ENCODE data around the gene KLHL6. TPM values are rescaled to one million over a fixed set of nuclear protein-coding genes. Genes with fewer than 3 reads are reported as not detected.
A peak's percentile ranks its signal among the peaks of the same experiment; 100 is the strongest.
"Not testable (repeated sequence)": the region's sequence is repeated elsewhere in the genome, so short reads cannot be mapped to it uniquely, and the experiment has no call there.

KLHL6 gene
- total and polyA plus RNA-seq, 4 experiments from 2014 or later = 8.4 to 56.1 (median 39.5) TPM

- peaks cover 5% of the 10 kb centered on the region for H3K36me3 ChIP-seq (ENCODE audit: insufficient read depth, low read length)
- peak overlapping the region; percentile 71 to 95 (median 90) for H3K27ac Mint-ChIP-seq
- peaks cover 33 to 35% of the 10 kb centered on the region in 2 donors for H3K36me3 Mint-ChIP-seq
- H3K27me3 ChIP-seq (ENCODE audit: insufficient read depth, low read length) = no peaks in the 10 kb centered on the region
- POLR2A ChIA-PET (ENCODE audit: partially characterized antibody) = interaction anchor here (1.2 to 1.5 kb wide), 2 partner anchors 42 to 85 kb away, joined by 3 to 5 read pairs; partner anchors contain the start of genes KLHL6 and MCF2L2
- no peaks in the 10 kb centered on the region for H3K9me3 ChIP-seq (ENCODE audit: control insufficient read depth in 1 of 2, low read length in 2 of 2)
- no peaks in the 10 kb centered on the region for H3K9me3 Mint-ChIP-seq
- H3K27me3 Mint-ChIP-seq = no peaks in the 10 kb centered on the region
- peak overlapping the region in 5 of 8 donors; percentile 19 to 73 (median 45) for H3K4me3 Mint-ChIP-seq
- DNase-seq = peak; percentile 58 to 89 (median 75)
- peaks cover 54% of the 10 kb centered on the region for H3K4me1 ChIP-seq (ENCODE audit: insufficient read depth, low read length)
- peak overlapping the region; percentile 26 for H3K27ac ChIP-seq (ENCODE audit: low read depth, low read length)
- H3K4me3 ChIP-seq (ENCODE audit: low read length in 2 of 2) = no peak overlapping the region
- peaks cover 45 to 56% (median 51%) of the 10 kb centered on the region in 4 donors for H3K4me1 Mint-ChIP-seq
- intact Hi-C loops (cut with micrococcal nuclease) = no loop called here
- CTCF ChIA-PET (ENCODE audit: partially characterized antibody) = interaction anchor here (0.7 to 1.1 kb wide), 2 partner anchors 76 to 78 kb away, joined by 3 read pairs; no protein-coding TSS in a partner anchor
These were observed 42.3 kb downstream of the KLHL6 start for GRCh38 chr3:183513046-183513706.

- H3K27ac ChIP-seq (ENCODE audit: low read depth, low read length); intact Hi-C loops (cut with micrococcal nuclease); H3K9me3 ChIP-seq (ENCODE audit: control insufficient read depth in 1 of 2, low read length in 2 of 2); H3K27me3 Mint-ChIP-seq; H3K4me3 ChIP-seq (ENCODE audit: low read length in 2 of 2); DNase-seq; H3K9me3 Mint-ChIP-seq; H3K27me3 ChIP-seq (ENCODE audit: insufficient read depth, low read length); CTCF ChIA-PET (ENCODE audit: partially characterized antibody); POLR2A ChIA-PET (ENCODE audit: partially characterized antibody); H3K4me3 Mint-ChIP-seq: not testable (repeated sequence)
- Mint-ChIP-seq H3K4me1 (peaks cover 38 to 41% (median 40%) of the 10 kb centered on the region in 4 donors), H3K27ac (peak overlapping the region; percentile 24 to 90 (median 78)), H3K36me3 (peaks cover 40 to 42% of the 10 kb centered on the region in 2 donors)
- H3K4me1 ChIP-seq (ENCODE audit: insufficient read depth, low read length) = peaks cover 37% of the 10 kb centered on the region
- H3K36me3 ChIP-seq (ENCODE audit: insufficient read depth, low read length) = peaks cover 15% of the 10 kb centered on the region
These were observed 44.0 kb downstream of the KLHL6 start for GRCh38 chr3:183511286-183512131.

GRCh38 chr3:183508821-183509220 is 46.7 kb downstream of the KLHL6 start:
- no peak overlapping the region for H3K4me3 Mint-ChIP-seq
- no peak overlapping the region for H3K4me3 ChIP-seq (ENCODE audit: low read length in 2 of 2)
- H3K4me1 Mint-ChIP-seq = peaks cover 14 to 29% (median 21%) of the 10 kb centered on the region in 4 donors
- H3K36me3 Mint-ChIP-seq = peaks cover 58 to 60% of the 10 kb centered on the region in 2 donors
- CTCF ChIA-PET (ENCODE audit: partially characterized antibody) = interaction anchor here (0.9 kb wide), 1 partner anchor 83 kb away, joined by 3 read pairs; no protein-coding TSS in a partner anchor
- H3K27me3 ChIP-seq (ENCODE audit: insufficient read depth, low read length) = no peaks in the 10 kb centered on the region
- H3K9me3 ChIP-seq (ENCODE audit: control insufficient read depth in 1 of 2, low read length in 2 of 2) = no peaks in the 10 kb centered on the region
- POLR2A ChIA-PET (ENCODE audit: partially characterized antibody) = no interaction called here
- intact Hi-C loops (cut with micrococcal nuclease) = no loop called here
- H3K9me3 Mint-ChIP-seq = peaks cover 0 to 18% (median 10%) of the 10 kb centered on the region in 8 donors
- peak overlapping the region in 1 of 7 donors; percentile 40 for H3K27ac Mint-ChIP-seq
- H3K27ac ChIP-seq (ENCODE audit: low read depth, low read length) = no peak overlapping the region
- no peaks in the 10 kb centered on the region for H3K27me3 Mint-ChIP-seq
- DNase-seq = no peak
- peaks cover 14% of the 10 kb centered on the region for H3K4me1 ChIP-seq (ENCODE audit: insufficient read depth, low read length)
- peaks cover 15% of the 10 kb centered on the region for H3K36me3 ChIP-seq (ENCODE audit: insufficient read depth, low read length)

- no peaks in the 10 kb centered on the region for H3K27me3 ChIP-seq (ENCODE audit: insufficient read depth, low read length)
- peaks cover 4% of the 10 kb centered on the region for H3K4me1 ChIP-seq (ENCODE audit: insufficient read depth, low read length)
- intact Hi-C loops (cut with micrococcal nuclease) = no loop called here
- no peaks in the 10 kb centered on the region for H3K9me3 ChIP-seq (ENCODE audit: control insufficient read depth in 1 of 2, low read length in 2 of 2)
- H3K9me3 Mint-ChIP-seq = peaks cover 0 to 18% (median 10%) of the 10 kb centered on the region in 8 donors
- ChIA-PET CTCF (ENCODE audit: partially characterized antibody) (no interaction called here), POLR2A (ENCODE audit: partially characterized antibody) (no interaction called here)
- peaks cover 4 to 23% (median 13%) of the 10 kb centered on the region in 4 donors for H3K4me1 Mint-ChIP-seq
- H3K4me3 Mint-ChIP-seq = no peak overlapping the region
- H3K27me3 Mint-ChIP-seq = no peaks in the 10 kb centered on the region
- peaks cover 15% of the 10 kb centered on the region for H3K36me3 ChIP-seq (ENCODE audit: insufficient read depth, low read length)
- no peak for DNase-seq
- H3K36me3 Mint-ChIP-seq = peaks cover 63 to 70% of the 10 kb centered on the region in 2 donors
- peak overlapping the region in 1 of 7 donors; percentile 26 for H3K27ac Mint-ChIP-seq
- H3K4me3 ChIP-seq (ENCODE audit: low read length in 2 of 2) = no peak overlapping the region
- H3K27ac ChIP-seq (ENCODE audit: low read depth, low read length) = no peak overlapping the region
These were observed 48.0 kb downstream of the KLHL6 start for GRCh38 chr3:183507551-183507950.

- Mint-ChIP-seq H3K36me3 (peaks cover 66 to 71% of the 10 kb centered on the region in 2 donors), H3K9me3 (peaks cover 0 to 18% (median 10%) of the 10 kb centered on the region in 8 donors), H3K27ac (peak overlapping the region in 5 of 7 donors; percentile 15 to 75 (median 55)), H3K4me1 (peaks cover under 1 to 22% (median 11%) of the 10 kb centered on the region in 4 donors), H3K4me3 (peak overlapping the region in 1 of 8 donors; percentile 17), H3K27me3 (no peaks in the 10 kb centered on the region)
- POLR2A ChIA-PET (ENCODE audit: partially characterized antibody) = no interaction called here
- peaks cover 15% of the 10 kb centered on the region for H3K36me3 ChIP-seq (ENCODE audit: insufficient read depth, low read length)
- intact Hi-C loops (cut with micrococcal nuclease) = no loop called here
- no peak overlapping the region for H3K4me3 ChIP-seq (ENCODE audit: low read length in 2 of 2)
- H3K4me1 ChIP-seq (ENCODE audit: insufficient read depth, low read length) = no peaks in the 10 kb centered on the region
- H3K27me3 ChIP-seq (ENCODE audit: insufficient read depth, low read length) = no peaks in the 10 kb centered on the region
- no peak for DNase-seq
- no peaks in the 10 kb centered on the region for H3K9me3 ChIP-seq (ENCODE audit: control insufficient read depth in 1 of 2, low read length in 2 of 2)
- no peak overlapping the region for H3K27ac ChIP-seq (ENCODE audit: low read depth, low read length)
- CTCF ChIA-PET (ENCODE audit: partially characterized antibody) = interaction anchor here (1.2 kb wide), 1 partner anchor 9 kb away, joined by 5 read pairs; no protein-coding TSS in a partner anchor
These were observed 48.7 kb downstream of the KLHL6 start for GRCh38 chr3:183506674-183507320.

- no peaks in the 10 kb centered on the region for H3K4me1 ChIP-seq (ENCODE audit: insufficient read depth, low read length)
- CTCF ChIA-PET (ENCODE audit: partially characterized antibody) = interaction anchor here (1.3 kb wide), 1 partner anchor 263 kb away, joined by 5 read pairs; no protein-coding TSS in a partner anchor
- no peaks in the 10 kb centered on the region for H3K9me3 ChIP-seq (ENCODE audit: control insufficient read depth in 1 of 2, low read length in 2 of 2)
- peaks cover 0 to 18% (median 10%) of the 10 kb centered on the region in 8 donors for H3K9me3 Mint-ChIP-seq
- no peak overlapping the region for H3K27ac ChIP-seq (ENCODE audit: low read depth, low read length)
- no peak overlapping the region for H3K4me3 ChIP-seq (ENCODE audit: low read length in 2 of 2)
- H3K27me3 ChIP-seq (ENCODE audit: insufficient read depth, low read length) = no peaks in the 10 kb centered on the region
- DNase-seq = no peak
- POLR2A ChIA-PET (ENCODE audit: partially characterized antibody) = interaction anchor here (1.1 kb wide), 1 partner anchor 12 kb away, joined by 3 read pairs; no protein-coding TSS in a partner anchor
- intact Hi-C loops (cut with micrococcal nuclease) = no loop called here
- peaks cover 85 to 86% of the 10 kb centered on the region in 2 donors for H3K36me3 Mint-ChIP-seq
- peaks cover 0 to 23% (median 10%) of the 10 kb centered on the region in 4 donors for H3K4me1 Mint-ChIP-seq
- no peaks in the 10 kb centered on the region for H3K27me3 Mint-ChIP-seq
- no peak overlapping the region for H3K4me3 Mint-ChIP-seq
- H3K27ac Mint-ChIP-seq = peak overlapping the region in 1 of 7 donors; percentile 5
- peaks cover 28% of the 10 kb centered on the region for H3K36me3 ChIP-seq (ENCODE audit: insufficient read depth, low read length)
These were observed 50.9 kb downstream of the KLHL6 start for GRCh38 chr3:183504597-183504996.
